HepG2 (cell line): ENCODE results near the gene ZNF648. TPM values are rescaled to one million over a fixed set of nuclear protein-coding genes. Genes with fewer than 3 reads are reported as not detected.

Experiments used
- ATAC-seq: fragments of 200-7000 bp; cut with Tn5 transposase; 3 replicates; pipeline ENCODE4 v1.9.1; 2020; ENCODE audit warnings: mild to moderate bottlenecking, moderate library complexity
- BruUV-seq: library from RNA; stranded (reverse); fragments of 400-500 nt; replicated peaks from 2 replicates; lab custom pipeline; 2021; lab: Mats Ljungman, UMichigan
- CTCF ChIA-PET: fragments of 300-600 bp; formaldehyde crosslinking; extraction: SDS; loops from one replicate; lab custom pipeline; 2021; ENCODE audit warnings: low total read pairs, inconsistent platforms, low intra/inter-chr PET ratio; lab: Yijun Ruan, JAX
- POLR2A ChIA-PET: fragments of 350-600 bp; sonication (Branson Sonifier 250); formaldehyde crosslinking; loops from one replicate; lab custom pipeline; 2020; ENCODE audit warnings: antibody characterized with exemption, inconsistent platforms; lab: Yijun Ruan, JAX
- DNase-seq: peaks from one replicate; pipeline ENCODE4 v3.0.0-alpha.2; 2015; ENCODE audit warnings: low spot score
- FAIRE-seq: peaks from 3 replicates; lab custom pipeline; 2011; peaks lifted over from hg19 to GRCh38; lab: Jason Lieb, UNC
- H2AFZ ChIP-seq: one replicate; pipeline ENCODE4 v1.6.1; 2011; ENCODE audit warnings: low read length, inconsistent platforms
- H3K27ac ChIP-seq: fragments of 300-600 bp; 3 replicates; pipeline ENCODE4 v1.8.0; 2011; ENCODE audit warnings: mixed run types, mild to moderate bottlenecking, mixed read lengths, low read length, inconsistent platforms; ENCODE audit not compliant: insufficient read depth; ENCODE audit errors: extremely low read length
- H3K27me3 ChIP-seq, 2 experiments: fragments of 200-600 bp in 1 of 2; 2 replicates in 1 of 2; 3 replicates in 1 of 2; pipeline versions ENCODE4 v1.6.0 to v1.8.0; 2011; ENCODE audit warnings: low read length in 2 of 2, mild to moderate bottlenecking in 2 of 2, moderate library complexity in 2 of 2, inconsistent platforms in 1 of 2; ENCODE audit not compliant: insufficient read depth in 2 of 2, control insufficient read depth in 1 of 2
- H3K36me3 ChIP-seq, 2 experiments: fragments of 200-600 bp in 1 of 2; replicated peaks in 1 of 2; 2 replicates in 1 of 2; 3 replicates in 1 of 2; pipeline versions ENCODE4 v1.5.1 to v1.8.0; 2011; ENCODE audit warnings: low read length in 2 of 2, inconsistent platforms in 1 of 2; ENCODE audit not compliant: insufficient read depth in 2 of 2, control insufficient read depth in 1 of 2
- H3K4me1 ChIP-seq: 2 replicates; pipeline ENCODE4 v1.5.1; 2012; ENCODE audit warnings: low read length, inconsistent platforms; ENCODE audit not compliant: insufficient read depth
- H3K4me2 ChIP-seq: 2 replicates; pipeline ENCODE4 v1.6.0; 2011; ENCODE audit warnings: low read depth, low read length, inconsistent platforms
- H3K4me3 ChIP-seq, 3 experiments: fragments of 200-600 bp in 1 of 3; sonication (generic), shearing (Covaris generic) in 1 of 3; replicated peaks in 1 of 3; 2 replicates each; pipeline ENCODE4 v1.5.1; 2011 to 2016; ENCODE audit warnings: low read length in 3 of 3, inconsistent platforms in 2 of 3, low read depth in 2 of 3, mild to moderate bottlenecking in 2 of 3, control low read depth in 1 of 3, mixed read lengths in 1 of 3; ENCODE audit not compliant: insufficient read depth in 1 of 3
- H3K79me2 ChIP-seq: one replicate; pipeline ENCODE4 v1.6.1; 2011; ENCODE audit warnings: low read length, inconsistent platforms; ENCODE audit not compliant: insufficient read depth
- H3K9ac ChIP-seq: 2 replicates; pipeline ENCODE4 v1.6.0; 2011; ENCODE audit warnings: mild to moderate bottlenecking, low read depth, low read length, inconsistent platforms; ENCODE audit not compliant: insufficient read depth
- H3K9me3 ChIP-seq: 2 replicates; pipeline ENCODE4 v1.5.1; 2012; ENCODE audit warnings: mild to moderate bottlenecking, low read length
- H4K20me1 ChIP-seq: 2 replicates; pipeline ENCODE4 v1.6.0; 2011; ENCODE audit warnings: inconsistent platforms, mild to moderate bottlenecking, low read length, moderate library complexity; ENCODE audit not compliant: insufficient read depth
- KDM5A ChIP-seq: fragments of 200-600 bp; sonication (generic); IDR thresholded peaks from 2 replicates; pipeline ENCODE4 v1.7.0; 2018; ENCODE audit warnings: antibody characterized with exemption, mild to moderate bottlenecking, low read length, borderline replicate concordance
- PCBP1 ChIP-seq: fragments of 200-400 bp; formaldehyde crosslinking; IDR thresholded peaks from 2 replicates; pipeline ENCODE4 v1.6.1; 2017; ENCODE audit warnings: mild to moderate bottlenecking, low read depth, low read length, borderline replicate concordance
- ZNF329 ChIP-seq: sonication (generic); formaldehyde crosslinking; IDR thresholded peaks from 2 replicates; pipeline ENCODE4 v1.9.0; 2021; ENCODE audit warnings: low read depth, mild to moderate bottlenecking, missing genetic modification reagents
- ZNF343 ChIP-seq: sonication (generic); formaldehyde crosslinking; IDR thresholded peaks from 2 replicates; pipeline ENCODE4 v1.4.0; 2020; ENCODE audit warnings: mild to moderate bottlenecking, missing genetic modification reagents
- WGBS: methylation state at CpG from one replicate; pipeline ENCODE4 v1.1.6; 2017; ENCODE audit warnings: low lambda C conversion rate; 5-methylcytosine and 5-hydroxymethylcytosine counted together
- in situ Hi-C: cut with HindIII; loops from 2 replicates; pipeline ENCODE4 v1.10.0; 2017; ENCODE audit warnings: low pct_unique_long_range_greater_than_20kb; ENCODE audit not compliant: extremely low pct_ligation_motif_present
- intact Hi-C: fragments of 100-400 bp; cut with micrococcal nuclease; formaldehyde crosslinking; loops from one replicate; pipeline ENCODE4 v1.10.0; 2022; ENCODE audit not compliant: unreplicated experiment
- polyA plus RNA-seq, 8 experiments: library from polyadenylated mRNA; depleted of rRNA in 3 of 8; stranded (reverse) in 7 of 8; unstranded in 1 of 8; fragments of >200 nt; fragmentation: Illumina TruSeq in 4 of 8; extraction: Trizol in 4 of 8; gene quantifications; 2 replicates each; pipeline versions ENCODE4 v1.2.1 to v1.2.3, GENCODE V29; 2011 to 2016; ENCODE audit warnings: low read depth in 4 of 8, missing spikeins in 1 of 8, mixed read lengths in 1 of 8; ENCODE audit not compliant: insufficient read depth in 1 of 8
- total RNA-seq, 5 experiments: library from RNA; depleted of rRNA; stranded (reverse); fragments of >200 nt; fragmentation: Illumina TruSeq; extraction: Trizol; gene quantifications; 2 replicates each; pipeline ENCODE4 v1.2.3, GENCODE V29; 2016; ENCODE audit warnings: low read depth in 1 of 5
- TF ChIP-seq, protein P1 (sequence below): sonication (generic); formaldehyde crosslinking; IDR thresholded peaks from 2 replicates; pipeline ENCODE4 v1.4.0; 2020; ENCODE audit warnings: missing genetic modification reagents

ZNF648 gene
- total and polyA plus RNA-seq, 2 of the 13 experiments (the other 11 are each of a cell fraction or from before 2014, with no cell fraction given) = 0.13 to 0.37 TPM

DNA sequence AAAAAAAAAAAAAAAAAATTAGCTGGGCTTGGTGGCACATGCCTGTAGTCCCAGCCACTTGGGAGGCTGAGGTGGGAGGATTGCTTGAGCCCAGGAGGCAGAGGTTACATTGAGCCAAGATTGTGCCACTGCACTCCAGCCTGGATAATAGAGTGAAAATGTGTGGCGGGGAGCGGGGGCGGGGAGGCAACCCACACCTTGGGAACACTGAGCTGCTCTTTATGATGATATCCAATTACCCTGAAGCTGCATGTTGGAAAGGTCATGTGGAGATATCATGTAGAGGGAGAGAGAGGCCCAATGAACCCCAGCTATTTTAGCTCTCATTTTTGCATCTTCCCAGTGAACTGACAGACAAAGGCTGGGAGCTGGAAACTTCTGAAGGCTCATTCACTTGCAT, 48.3 kb upstream of the ZNF648 start:
- peaks cover 8% of the 10 kb centered on the region; the same call in 1 of the 2 replicates for H3K9me3 ChIP-seq
- H3K4me3 ChIP-seq = no peak overlapping the region
- ChIA-PET POLR2A (no interaction called here), CTCF (no interaction called here)
- H4K20me1 ChIP-seq = no peaks in the 10 kb centered on the region
- no peak overlapping the region for H3K9ac ChIP-seq
- H3K27ac ChIP-seq = no peak overlapping the region
- FAIRE-seq (no peak), ATAC-seq (no peak), DNase-seq (no peak)
- TF ChIP-seq, protein P1, sequence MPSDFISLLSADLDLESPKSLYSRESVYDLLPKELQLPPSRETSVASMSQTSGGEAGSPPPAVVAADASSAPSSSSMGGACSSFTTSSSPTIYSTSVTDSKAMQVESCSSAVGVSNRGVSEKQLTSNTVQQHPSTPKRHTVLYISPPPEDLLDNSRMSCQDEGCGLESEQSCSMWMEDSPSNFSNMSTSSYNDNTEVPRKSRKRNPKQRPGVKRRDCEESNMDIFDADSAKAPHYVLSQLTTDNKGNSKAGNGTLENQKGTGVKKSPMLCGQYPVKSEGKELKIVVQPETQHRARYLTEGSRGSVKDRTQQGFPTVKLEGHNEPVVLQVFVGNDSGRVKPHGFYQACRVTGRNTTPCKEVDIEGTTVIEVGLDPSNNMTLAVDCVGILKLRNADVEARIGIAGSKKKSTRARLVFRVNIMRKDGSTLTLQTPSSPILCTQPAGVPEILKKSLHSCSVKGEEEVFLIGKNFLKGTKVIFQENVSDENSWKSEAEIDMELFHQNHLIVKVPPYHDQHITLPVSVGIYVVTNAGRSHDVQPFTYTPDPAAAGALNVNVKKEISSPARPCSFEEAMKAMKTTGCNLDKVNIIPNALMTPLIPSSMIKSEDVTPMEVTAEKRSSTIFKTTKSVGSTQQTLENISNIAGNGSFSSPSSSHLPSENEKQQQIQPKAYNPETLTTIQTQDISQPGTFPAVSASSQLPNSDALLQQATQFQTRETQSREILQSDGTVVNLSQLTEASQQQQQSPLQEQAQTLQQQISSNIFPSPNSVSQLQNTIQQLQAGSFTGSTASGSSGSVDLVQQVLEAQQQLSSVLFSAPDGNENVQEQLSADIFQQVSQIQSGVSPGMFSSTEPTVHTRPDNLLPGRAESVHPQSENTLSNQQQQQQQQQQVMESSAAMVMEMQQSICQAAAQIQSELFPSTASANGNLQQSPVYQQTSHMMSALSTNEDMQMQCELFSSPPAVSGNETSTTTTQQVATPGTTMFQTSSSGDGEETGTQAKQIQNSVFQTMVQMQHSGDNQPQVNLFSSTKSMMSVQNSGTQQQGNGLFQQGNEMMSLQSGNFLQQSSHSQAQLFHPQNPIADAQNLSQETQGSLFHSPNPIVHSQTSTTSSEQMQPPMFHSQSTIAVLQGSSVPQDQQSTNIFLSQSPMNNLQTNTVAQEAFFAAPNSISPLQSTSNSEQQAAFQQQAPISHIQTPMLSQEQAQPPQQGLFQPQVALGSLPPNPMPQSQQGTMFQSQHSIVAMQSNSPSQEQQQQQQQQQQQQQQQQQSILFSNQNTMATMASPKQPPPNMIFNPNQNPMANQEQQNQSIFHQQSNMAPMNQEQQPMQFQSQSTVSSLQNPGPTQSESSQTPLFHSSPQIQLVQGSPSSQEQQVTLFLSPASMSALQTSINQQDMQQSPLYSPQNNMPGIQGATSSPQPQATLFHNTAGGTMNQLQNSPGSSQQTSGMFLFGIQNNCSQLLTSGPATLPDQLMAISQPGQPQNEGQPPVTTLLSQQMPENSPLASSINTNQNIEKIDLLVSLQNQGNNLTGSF = no peak
- TF ChIP-seq PCBP1 = no peak
- TF ChIP-seq ZNF343 (CRISPR knock-in tag) = no peak
- TF ChIP-seq KDM5A = no peak
- TF ChIP-seq ZNF329 (CRISPR knock-in tag) = no peak
- intact Hi-C loops = no loop called here
- H3K36me3 ChIP-seq = no peaks in the 10 kb centered on the region
- BruUV-seq = no TSS peak
- peaks cover 13% of the 10 kb centered on the region for H3K4me1 ChIP-seq
- H3K4me2 ChIP-seq = no peak overlapping the region
- H3K27me3 ChIP-seq = no peaks in the 10 kb centered on the region
- H3K79me2 ChIP-seq = no peaks in the 10 kb centered on the region
- no peak overlapping the region for H2AFZ ChIP-seq
- WGBS = 100% methylated on average over 3 of the region's 3 CpGs
- in situ Hi-C loops = no loop called here
